Measurements from ENCODE around the gene CCT4. TPM values are rescaled to one million over a fixed set of nuclear protein-coding genes. Genes with fewer than 3 reads are reported as not detected.
"Not testable (repeated sequence)": the region's sequence is repeated elsewhere in the genome, so short reads cannot be mapped to it uniquely, and the experiment has no call there.

The CCT4 gene
- total RNA-seq, 1 donor, result 117 TPM

DNA sequence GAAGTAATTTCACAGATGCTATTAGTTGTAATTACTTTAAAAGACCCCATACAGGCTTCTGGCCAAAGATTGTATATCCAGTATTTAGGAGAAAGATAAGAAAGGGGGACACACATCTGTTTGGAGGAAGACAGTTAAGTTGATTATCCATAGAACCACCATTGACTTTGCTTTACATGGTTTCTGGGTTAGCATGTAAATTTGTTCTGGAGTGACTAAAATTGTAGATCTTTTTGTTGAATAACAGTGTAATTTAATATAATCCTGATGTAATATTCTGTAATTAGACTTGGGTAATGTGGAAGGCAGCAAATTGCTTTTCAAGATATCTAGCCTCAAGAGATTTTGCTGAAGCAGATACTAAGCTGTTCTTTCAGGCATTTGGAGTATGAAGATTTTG, 34.3 kb upstream of the CCT4 start:
- Histone ChIP-seq H3K9me3 (ENCODE audit: low read depth, low read length) (no peaks in the 10 kb centered on the region), H4K20me1 (ENCODE audit: insufficient read depth, low read length) (no peaks in the 10 kb centered on the region), H2AFZ (ENCODE audit: low read length) (no peak overlapping the region), H3K79me2 (ENCODE audit: insufficient read depth, low read length) (no peaks in the 10 kb centered on the region), H3K36me3 (ENCODE audit: insufficient read depth, low read length) (no peaks in the 10 kb centered on the region), H3K4me2 (ENCODE audit: insufficient read depth, low read length) (no peak overlapping the region), H3K4me1 (ENCODE audit: insufficient read depth, low read length) (no peaks in the 10 kb centered on the region), H3K27ac (ENCODE audit: low read depth, low read length) (no peak overlapping the region), H3K27me3 (ENCODE audit: insufficient read depth, low read length) (no peaks in the 10 kb centered on the region), H3K4me3 (ENCODE audit: insufficient read depth, low read length) (no peak overlapping the region)
- DNase-seq (ENCODE audit: insufficient read length, low spot score, missing footprints), result no peak
- TF ChIP-seq, protein P1, sequence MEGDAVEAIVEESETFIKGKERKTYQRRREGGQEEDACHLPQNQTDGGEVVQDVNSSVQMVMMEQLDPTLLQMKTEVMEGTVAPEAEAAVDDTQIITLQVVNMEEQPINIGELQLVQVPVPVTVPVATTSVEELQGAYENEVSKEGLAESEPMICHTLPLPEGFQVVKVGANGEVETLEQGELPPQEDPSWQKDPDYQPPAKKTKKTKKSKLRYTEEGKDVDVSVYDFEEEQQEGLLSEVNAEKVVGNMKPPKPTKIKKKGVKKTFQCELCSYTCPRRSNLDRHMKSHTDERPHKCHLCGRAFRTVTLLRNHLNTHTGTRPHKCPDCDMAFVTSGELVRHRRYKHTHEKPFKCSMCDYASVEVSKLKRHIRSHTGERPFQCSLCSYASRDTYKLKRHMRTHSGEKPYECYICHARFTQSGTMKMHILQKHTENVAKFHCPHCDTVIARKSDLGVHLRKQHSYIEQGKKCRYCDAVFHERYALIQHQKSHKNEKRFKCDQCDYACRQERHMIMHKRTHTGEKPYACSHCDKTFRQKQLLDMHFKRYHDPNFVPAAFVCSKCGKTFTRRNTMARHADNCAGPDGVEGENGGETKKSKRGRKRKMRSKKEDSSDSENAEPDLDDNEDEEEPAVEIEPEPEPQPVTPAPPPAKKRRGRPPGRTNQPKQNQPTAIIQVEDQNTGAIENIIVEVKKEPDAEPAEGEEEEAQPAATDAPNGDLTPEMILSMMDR (IDR thresholded peaks at IDR 0.05; ENCODE audit: extremely low read depth, low read depth, low read length), result no peak

DNA sequence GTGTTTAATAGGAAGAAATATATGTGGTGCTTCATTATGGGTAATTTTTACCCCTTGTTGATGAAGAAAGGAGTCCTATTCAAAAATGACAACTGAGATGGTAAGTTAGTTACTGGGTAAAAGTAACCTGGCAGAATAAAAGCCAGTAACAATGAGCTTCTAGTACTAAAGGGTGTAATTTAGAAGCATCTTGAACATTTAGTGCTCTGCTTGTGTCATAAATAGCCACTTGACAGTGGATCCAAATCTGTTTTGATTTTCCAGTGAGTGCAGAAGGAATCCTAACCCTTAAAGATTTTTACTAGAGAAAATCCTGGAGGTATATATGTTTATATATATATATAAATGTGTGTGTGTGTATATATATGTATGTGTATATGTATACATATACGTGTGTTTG, 32.1 kb upstream of the CCT4 start:
- Histone ChIP-seq H3K9me3 (ENCODE audit: low read depth, low read length) (no peaks in the 10 kb centered on the region), H4K20me1 (ENCODE audit: insufficient read depth, low read length) (no peaks in the 10 kb centered on the region), H3K79me2 (ENCODE audit: insufficient read depth, low read length) (no peaks in the 10 kb centered on the region), H3K36me3 (ENCODE audit: insufficient read depth, low read length) (no peaks in the 10 kb centered on the region), H3K4me2 (ENCODE audit: insufficient read depth, low read length) (no peak overlapping the region), H3K27ac (ENCODE audit: low read depth, low read length) (no peak overlapping the region), H2AFZ (ENCODE audit: low read length) (no peak overlapping the region), H3K4me1 (ENCODE audit: insufficient read depth, low read length) (no peaks in the 10 kb centered on the region), H3K4me3 (ENCODE audit: insufficient read depth, low read length) (no peak overlapping the region), H3K27me3 (ENCODE audit: insufficient read depth, low read length) (no peaks in the 10 kb centered on the region)
- TF ChIP-seq, protein P1 (IDR thresholded peaks at IDR 0.05; ENCODE audit: extremely low read depth, low read depth, low read length), result no peak
- no peak for DNase-seq (ENCODE audit: insufficient read length, low spot score, missing footprints)

DNA sequence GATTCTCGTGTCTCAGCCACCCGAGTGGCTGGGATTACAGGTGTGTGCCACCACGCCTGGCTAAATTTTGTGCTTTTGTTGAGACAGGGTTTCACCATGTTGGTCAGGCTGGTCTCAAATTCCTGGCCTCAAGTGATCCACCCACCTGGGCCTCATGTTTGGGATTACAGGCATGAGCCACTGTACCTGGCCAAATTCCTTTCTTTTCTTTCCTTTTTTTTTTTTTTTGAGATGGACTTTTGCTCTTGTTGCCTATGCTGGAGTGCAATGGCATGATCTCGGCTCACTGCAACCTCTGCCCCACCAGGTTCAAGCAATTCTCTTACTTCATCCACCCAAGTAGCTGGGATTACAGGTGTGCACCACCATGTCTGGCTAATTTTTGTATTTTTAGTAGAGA, 26.3 kb upstream of the CCT4 start:
- H3K4me2 ChIP-seq (ENCODE audit: insufficient read depth, low read length); H3K27ac ChIP-seq (ENCODE audit: low read depth, low read length); DNase-seq (ENCODE audit: insufficient read length, low spot score, missing footprints); H3K27me3 ChIP-seq (ENCODE audit: insufficient read depth, low read length); H4K20me1 ChIP-seq (ENCODE audit: insufficient read depth, low read length); H3K4me3 ChIP-seq (ENCODE audit: insufficient read depth, low read length); H2AFZ ChIP-seq (ENCODE audit: low read length); H3K4me1 ChIP-seq (ENCODE audit: insufficient read depth, low read length); H3K9me3 ChIP-seq (ENCODE audit: low read depth, low read length); H3K36me3 ChIP-seq (ENCODE audit: insufficient read depth, low read length): not testable (repeated sequence)
- H3K79me2 ChIP-seq (ENCODE audit: insufficient read depth, low read length), result peaks cover 10% of the 10 kb centered on the region

DNA sequence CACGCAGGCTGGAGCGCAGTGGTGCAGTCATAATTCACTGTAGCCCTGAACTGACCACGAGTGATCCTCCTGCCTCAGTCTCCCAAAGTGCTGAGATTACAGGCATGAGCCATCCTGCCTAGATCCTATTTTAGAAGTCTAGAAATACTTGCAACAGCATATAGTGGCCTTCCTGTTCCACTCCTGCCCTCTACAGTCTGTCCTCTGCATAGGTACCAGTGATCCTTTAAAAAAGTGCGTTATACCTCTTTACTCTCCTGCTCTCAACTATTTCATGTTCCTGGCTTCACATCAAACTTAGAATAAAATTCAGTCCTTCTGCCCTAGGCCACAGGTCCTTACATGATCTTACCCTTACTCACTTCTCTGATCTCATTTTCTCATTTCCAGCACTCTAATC, 23.1 kb upstream of the CCT4 start:
- H3K27me3 ChIP-seq (ENCODE audit: insufficient read depth, low read length), result no peaks in the 10 kb centered on the region
- H4K20me1 ChIP-seq (ENCODE audit: insufficient read depth, low read length), result peaks cover 6% of the 10 kb centered on the region
- H3K27ac ChIP-seq (ENCODE audit: low read depth, low read length), result no peak overlapping the region
- no peak overlapping the region for H2AFZ ChIP-seq (ENCODE audit: low read length)
- peaks cover 27% of the 10 kb centered on the region for H3K79me2 ChIP-seq (ENCODE audit: insufficient read depth, low read length)
- H3K4me1 ChIP-seq (ENCODE audit: insufficient read depth, low read length), result peaks cover 4% of the 10 kb centered on the region
- no peaks in the 10 kb centered on the region for H3K36me3 ChIP-seq (ENCODE audit: insufficient read depth, low read length)
- H3K4me2 ChIP-seq (ENCODE audit: insufficient read depth, low read length), result no peak overlapping the region
- H3K9me3 ChIP-seq (ENCODE audit: low read depth, low read length), result no peaks in the 10 kb centered on the region
- no peak for DNase-seq (ENCODE audit: insufficient read length, low spot score, missing footprints)
- H3K4me3 ChIP-seq (ENCODE audit: insufficient read depth, low read length), result no peak overlapping the region
- TF ChIP-seq, protein P1 (IDR thresholded peaks at IDR 0.05; ENCODE audit: extremely low read depth, low read depth, low read length), result peak; percentile 26
